ENCODE measurements around the gene KCNIP1. TPM values are rescaled to one million over a fixed set of nuclear protein-coding genes. Genes with fewer than 3 reads are reported as not detected.

The KCNIP1 gene
- total RNA-seq, 4 donors from 2014 or later = not detected

DNA sequence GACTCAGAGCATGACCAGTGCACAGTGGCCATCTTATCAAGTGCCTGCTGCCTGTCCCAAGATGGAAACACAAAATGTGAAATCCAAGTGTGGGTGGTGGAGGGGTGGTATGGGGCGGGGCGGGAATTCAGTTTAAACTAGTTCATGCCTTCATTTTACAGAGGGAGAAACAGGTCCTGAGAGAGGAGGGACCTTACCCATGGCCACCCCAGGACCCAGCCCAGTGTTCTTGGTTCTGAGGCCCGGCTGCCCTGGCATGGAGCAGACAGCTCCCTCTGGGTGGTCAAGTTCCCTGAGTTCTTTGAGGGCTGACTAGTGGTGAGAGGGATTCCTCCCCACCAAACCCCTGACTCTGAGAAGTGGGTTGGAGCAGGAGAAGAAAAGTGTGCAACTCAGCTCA is 20.8 kb downstream of the KCNIP1 start:
- no peak overlapping the region for H3K27ac ChIP-seq
- H3K4me1 ChIP-seq = peaks cover 0 to 18% (median 4%) of the 10 kb centered on the region in 3 donors
- H3K9me3 ChIP-seq = no peaks in the 10 kb centered on the region
- DNase-seq = no peak
- no peaks in the 10 kb centered on the region for H3K36me3 ChIP-seq
- WGBS, 2 donors = 84 to 100% methylated on average over 2 to 3 of the region's 3 CpGs
- TF ChIP-seq, protein P1, sequence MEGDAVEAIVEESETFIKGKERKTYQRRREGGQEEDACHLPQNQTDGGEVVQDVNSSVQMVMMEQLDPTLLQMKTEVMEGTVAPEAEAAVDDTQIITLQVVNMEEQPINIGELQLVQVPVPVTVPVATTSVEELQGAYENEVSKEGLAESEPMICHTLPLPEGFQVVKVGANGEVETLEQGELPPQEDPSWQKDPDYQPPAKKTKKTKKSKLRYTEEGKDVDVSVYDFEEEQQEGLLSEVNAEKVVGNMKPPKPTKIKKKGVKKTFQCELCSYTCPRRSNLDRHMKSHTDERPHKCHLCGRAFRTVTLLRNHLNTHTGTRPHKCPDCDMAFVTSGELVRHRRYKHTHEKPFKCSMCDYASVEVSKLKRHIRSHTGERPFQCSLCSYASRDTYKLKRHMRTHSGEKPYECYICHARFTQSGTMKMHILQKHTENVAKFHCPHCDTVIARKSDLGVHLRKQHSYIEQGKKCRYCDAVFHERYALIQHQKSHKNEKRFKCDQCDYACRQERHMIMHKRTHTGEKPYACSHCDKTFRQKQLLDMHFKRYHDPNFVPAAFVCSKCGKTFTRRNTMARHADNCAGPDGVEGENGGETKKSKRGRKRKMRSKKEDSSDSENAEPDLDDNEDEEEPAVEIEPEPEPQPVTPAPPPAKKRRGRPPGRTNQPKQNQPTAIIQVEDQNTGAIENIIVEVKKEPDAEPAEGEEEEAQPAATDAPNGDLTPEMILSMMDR (IDR thresholded peaks at IDR 0.05) = no peak
- TF ChIP-seq POLR2A (IDR thresholded peaks at IDR 0.05) = no peak
- intact Hi-C loops (cut with DNase I) = no loop called here
- peaks cover 0 to 20% (median 0%) of the 10 kb centered on the region in 4 donors for H3K27me3 ChIP-seq
- no peak overlapping the region for H3K4me3 ChIP-seq

DNA sequence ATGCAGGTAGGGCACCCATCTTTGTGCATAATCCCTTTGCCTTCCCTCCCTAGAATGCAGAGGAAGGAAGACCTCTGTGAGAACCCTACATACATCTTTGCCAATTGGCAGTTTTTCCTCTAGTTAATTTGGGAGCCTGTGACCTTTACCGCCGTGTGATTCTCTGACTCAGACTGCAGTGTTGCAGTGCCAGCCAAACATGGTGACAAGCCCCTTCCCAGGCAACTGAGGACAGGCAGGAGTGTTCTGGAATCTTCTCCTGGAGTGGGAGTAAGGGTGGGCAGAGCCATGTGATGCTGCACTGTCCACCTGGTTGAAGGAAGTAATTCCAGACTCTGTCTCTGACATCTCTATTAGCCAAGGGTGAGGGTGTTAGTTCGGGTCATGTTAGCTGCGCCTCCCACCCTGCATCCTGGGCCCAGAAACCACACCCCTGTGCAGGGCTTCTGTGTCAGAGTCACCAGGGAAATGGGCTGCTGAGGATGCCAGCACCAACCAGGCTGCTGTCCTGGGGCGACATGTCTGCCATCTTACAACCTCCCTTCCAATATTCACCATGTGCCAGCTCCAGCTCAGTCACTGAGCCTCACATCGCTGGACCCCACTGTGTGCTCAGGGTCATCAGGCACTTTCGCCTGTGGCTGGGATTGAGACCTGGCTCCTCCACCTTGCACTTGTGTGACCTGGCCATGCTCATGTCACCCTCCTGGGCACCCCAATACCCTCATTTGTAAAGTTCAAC is 21.8 kb downstream of the KCNIP1 start:
- Histone ChIP-seq H3K9me3 (no peaks in the 10 kb centered on the region), H3K27ac (no peak overlapping the region), H3K4me1 (peaks cover 0 to 18% (median 4%) of the 10 kb centered on the region in 3 donors), H3K36me3 (no peaks in the 10 kb centered on the region), H3K4me3 (no peak overlapping the region), H3K27me3 (peaks cover 0 to 23% (median 0%) of the 10 kb centered on the region in 4 donors)
- DNase-seq = no peak
- WGBS, 2 donors = 92 to 100% methylated on average over 2 to 3 of the region's 7 CpGs
- no peak for TF ChIP-seq POLR2A (IDR thresholded peaks at IDR 0.05)
- TF ChIP-seq, protein P1 (IDR thresholded peaks at IDR 0.05) = no peak
- intact Hi-C loops (cut with DNase I) = no loop called here

DNA sequence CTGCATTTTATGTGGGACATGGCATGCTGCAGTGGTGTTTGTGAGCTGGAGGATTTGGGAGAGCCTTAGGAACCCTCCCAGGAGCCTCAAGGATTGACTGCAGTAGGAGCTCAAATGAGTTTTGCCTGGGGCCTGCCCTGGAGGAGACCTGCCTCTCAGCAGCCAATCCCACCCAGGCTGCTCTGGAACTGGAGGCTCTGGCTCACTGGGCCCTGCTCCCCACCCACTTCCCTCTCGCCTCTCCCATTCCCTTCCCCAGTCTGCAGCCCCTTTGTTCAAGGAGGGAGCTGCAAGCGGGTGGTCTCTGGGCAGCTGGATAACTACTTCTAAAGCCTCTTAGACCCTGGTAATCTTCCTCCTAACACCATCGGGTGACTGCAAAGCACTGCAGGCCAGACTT is 24.2 kb downstream of the KCNIP1 start:
- 74 to 83% methylated on average over 3 of the region's 3 CpGs for WGBS, 2 donors
- H3K27me3 ChIP-seq = peaks cover 0 to 28% (median 0%) of the 10 kb centered on the region in 4 donors
- no peaks in the 10 kb centered on the region for H3K36me3 ChIP-seq
- intact Hi-C loops (cut with DNase I) = no loop called here
- H3K4me3 ChIP-seq = no peak overlapping the region
- no peak overlapping the region for H3K27ac ChIP-seq
- TF ChIP-seq, protein P1 (IDR thresholded peaks at IDR 0.05) = no peak
- no peak for TF ChIP-seq POLR2A (IDR thresholded peaks at IDR 0.05)
- peaks cover 0 to 6% (median 4%) of the 10 kb centered on the region in 3 donors for H3K4me1 ChIP-seq
- H3K9me3 ChIP-seq = no peaks in the 10 kb centered on the region
- DNase-seq = no peak

DNA sequence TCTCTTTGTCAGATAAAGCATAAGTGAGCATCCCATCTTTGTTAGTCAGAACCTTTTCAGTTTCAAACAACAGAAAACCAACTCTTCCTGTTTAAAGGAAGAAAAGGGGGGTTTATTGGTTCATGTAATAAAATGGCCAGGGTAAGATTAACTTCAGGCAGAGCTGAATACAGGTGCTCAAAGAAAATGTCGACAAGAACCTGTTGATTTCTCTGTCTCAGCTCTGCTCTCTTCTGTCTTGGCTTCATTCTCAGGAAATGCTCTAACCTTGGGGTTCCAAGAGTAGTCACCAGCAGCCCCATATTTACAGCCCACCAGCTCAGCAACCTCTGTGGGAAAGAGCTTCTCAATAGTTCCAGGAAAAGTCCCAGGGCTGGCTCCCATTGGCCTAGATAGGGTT is 25.2 kb downstream of the KCNIP1 start:
- intact Hi-C loops (cut with DNase I) = no loop called here
- no peaks in the 10 kb centered on the region for H3K9me3 ChIP-seq
- DNase-seq = no peak

DNA sequence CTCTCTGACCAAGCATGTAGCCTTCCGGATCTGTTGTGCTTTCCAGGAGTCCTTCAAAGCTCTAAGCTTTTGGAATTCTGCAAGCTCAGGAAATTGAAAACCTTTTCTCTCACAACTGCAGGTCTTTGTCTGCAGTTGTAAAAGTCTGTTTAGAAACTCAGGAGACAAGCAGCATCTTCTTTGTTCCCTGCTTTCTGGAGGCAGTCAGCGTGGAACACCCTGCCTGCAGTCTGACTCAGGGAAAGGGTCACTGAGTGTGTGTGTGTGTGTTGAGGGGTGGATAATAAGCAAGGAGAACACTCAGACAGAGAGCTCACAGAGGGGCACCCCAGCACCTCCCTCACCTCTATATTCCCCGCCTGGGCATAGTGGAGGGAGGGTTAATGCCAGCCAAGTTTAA is 29.1 kb downstream of the KCNIP1 start:
- intact Hi-C loops (cut with DNase I) = no loop called here
- no peak overlapping the region for H3K4me3 ChIP-seq
- no peaks in the 10 kb centered on the region for H3K4me1 ChIP-seq
- no peak overlapping the region for H3K27ac ChIP-seq
- no peak for DNase-seq
- no peaks in the 10 kb centered on the region for H3K9me3 ChIP-seq
- 69 to 92% methylated on average over 3 of the region's 3 CpGs for WGBS, 2 donors
- H3K27me3 ChIP-seq = peaks cover 0 to 30% (median 0%) of the 10 kb centered on the region in 4 donors
- no peak for TF ChIP-seq POLR2A (IDR thresholded peaks at IDR 0.05)
- TF ChIP-seq, protein P1 (IDR thresholded peaks at IDR 0.05) = no peak
- no peaks in the 10 kb centered on the region for H3K36me3 ChIP-seq

More for the DNA sequence above, 25.2 kb downstream of the KCNIP1 start:
- TF ChIP-seq, protein P1 (IDR thresholded peaks at IDR 0.05) = no peak
- no peak for TF ChIP-seq POLR2A (IDR thresholded peaks at IDR 0.05)
- Histone ChIP-seq H3K27ac (no peak overlapping the region), H3K36me3 (no peaks in the 10 kb centered on the region), H3K27me3 (peaks cover 0 to 23% (median 0%) of the 10 kb centered on the region in 4 donors), H3K4me3 (no peak overlapping the region), H3K4me1 (no peaks in the 10 kb centered on the region)
- WGBS, 2 donors = 73 to 79% methylated on average over 1 of the region's 1 CpG

All from esophagus squamous epithelium (tissue), 5 donors.